Ishikawa (cell line): Measurements from ENCODE around the gene MAPK12.

Experiments
- CEBPB ChIP-seq: IDR thresholded peaks from 2 replicates; pipeline ENCODE4 v1.6.1; 2012
- CREB1 ChIP-seq: IDR thresholded peaks from 2 replicates; pipeline ENCODE4 v1.6.1; 2012; ENCODE audit warnings: low read depth
- EGR1 ChIP-seq: IDR thresholded peaks from 2 replicates; pipeline ENCODE4 v1.6.1; 2012
- EP300 ChIP-seq: IDR thresholded peaks from 2 replicates; pipeline ENCODE4 v1.6.1; 2012; ENCODE audit warnings: borderline replicate concordance
- FOXM1 ChIP-seq: IDR thresholded peaks from 2 replicates; pipeline ENCODE4 v1.6.1; 2012; ENCODE audit warnings: low read depth, borderline replicate concordance
- MAX ChIP-seq: IDR thresholded peaks from 2 replicates; pipeline ENCODE4 v1.6.1; 2012
- NFIC ChIP-seq: IDR thresholded peaks from 2 replicates; pipeline ENCODE4 v1.6.1; 2012
- RAD21 ChIP-seq: IDR thresholded peaks from 2 replicates; pipeline ENCODE4 v1.6.1; 2012; ENCODE audit warnings: low read depth
- REST ChIP-seq: IDR thresholded peaks from 2 replicates; pipeline ENCODE4 v1.6.1; 2012; ENCODE audit warnings: low read depth, mild to moderate bottlenecking
- TAF1 ChIP-seq: IDR thresholded peaks from 2 replicates; pipeline ENCODE4 v1.6.1; 2012; ENCODE audit warnings: low read depth, mild to moderate bottlenecking
- TCF12 ChIP-seq: IDR thresholded peaks from 2 replicates; pipeline ENCODE4 v1.6.1; 2012; ENCODE audit warnings: low read depth
- TEAD4 ChIP-seq: IDR thresholded peaks from 2 replicates; pipeline ENCODE4 v1.6.1; 2012
- USF1 ChIP-seq: IDR thresholded peaks from 2 replicates; pipeline ENCODE4 v1.6.1; 2012
- YY1 ChIP-seq: IDR thresholded peaks from 2 replicates; pipeline ENCODE4 v1.6.1; 2012; ENCODE audit warnings: low read depth
- ZBTB7A ChIP-seq: IDR thresholded peaks from 2 replicates; pipeline ENCODE4 v1.6.1; 2012; ENCODE audit warnings: low read depth

MAPK12 gene

GRCh38 chr22:50252082-50253045 lies 9.1 kb downstream of the MAPK12 start:
- no peak for TF ChIP-seq ZBTB7A
- TF ChIP-seq RAD21 = peak; percentile 81
- TF ChIP-seq EP300 = no peak

- peak; percentile 93 for TF ChIP-seq ZBTB7A
- TF ChIP-seq USF1 = no peak
These were observed 9.9 kb downstream of the MAPK12 start for GRCh38 chr22:50251477-50252081.

- TF ChIP-seq USF1 (no peak), EGR1 (no peak), EP300 (no peak), MAX (peak; percentile 39), TEAD4 (peak; percentile 30; the same call in 1 of the 2 replicates)
These were observed 10.7 kb downstream of the MAPK12 start, which contains the start of gene HDAC10 for GRCh38 chr22:50250555-50251476. Gene HDAC10 (minus strand): TSS chr22:50251265. CDS start chr22:50251032, 233 bp downstream.

- TF ChIP-seq EGR1 (no peak), CREB1 (no peak), EP300 (no peak), MAX (no peak), REST (no peak), CEBPB (no peak), RAD21 (no peak), YY1 (no peak), FOXM1 (no peak), ZBTB7A (no peak), TAF1 (no peak), USF1 (no peak), NFIC (no peak), TEAD4 (no peak), TCF12 (no peak)
These were observed 11.3 kb downstream of the MAPK12 start for GRCh38 chr22:50250249-50250554.

GRCh38 chr22:50249341-50250248 lies 11.9 kb downstream of the MAPK12 start:
- TF ChIP-seq TAF1 (no peak), FOXM1 (no peak), TEAD4 (no peak), USF1 (no peak), YY1 (no peak), ZBTB7A (no peak), TCF12 (no peak), CEBPB (no peak), REST (no peak), RAD21 (no peak), MAX (no peak)
